Measurements from ENCODE around the gene CHRND.

DNA sequence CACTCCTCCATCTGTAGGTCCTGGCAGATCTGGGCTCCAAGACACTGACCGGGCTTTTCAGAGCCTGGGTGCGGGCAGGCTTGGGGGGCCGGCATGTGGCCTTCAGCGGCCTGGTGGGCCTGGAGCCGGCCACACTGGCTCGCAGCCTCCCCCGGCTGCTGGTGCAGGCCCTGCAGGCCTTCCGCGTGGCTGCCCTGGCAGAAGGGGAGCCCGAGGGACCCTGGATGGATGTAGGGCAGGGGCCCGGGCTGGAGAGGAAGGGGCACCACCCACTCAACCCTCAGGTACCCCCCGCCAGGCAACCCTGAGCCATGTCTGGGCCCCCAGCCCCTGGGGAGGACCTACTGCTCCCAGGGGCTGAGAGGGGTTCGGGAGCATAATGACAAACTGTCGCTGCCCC lies 761 bp upstream of the CHRND start:
- TF ChIP-seq CTCF (conservative IDR thresholded peaks at IDR 0.05; ENCODE audit: low read depth in 2 of 2) (no peak), CREB1 (CRISPR knock-in tag; IDR thresholded peaks at IDR 0.05; ENCODE audit: low read depth) (no peak), POLR2AphosphoS5 (IDR thresholded peaks at IDR 0.05; ENCODE audit: low read depth) (no peak), EZH2phosphoT487 (IDR thresholded peaks at IDR 0.05; ENCODE audit: unreplicated experiment) (no peak), NANOG (IDR thresholded peaks at IDR 0.05; ENCODE audit: borderline replicate concordance) (no peak), EZH2 (IDR thresholded peaks at IDR 0.05; ENCODE audit: low read depth, unreplicated experiment) (no peak), REST (IDR thresholded peaks at IDR 0.05; ENCODE audit: unreplicated experiment) (no peak), ZNF114 (CRISPR knock-in tag; IDR thresholded peaks at IDR 0.05) (no peak), JUNB (IDR thresholded peaks at IDR 0.05; ENCODE audit: unreplicated experiment) (no peak)
- TF ChIP-seq, protein P1, sequence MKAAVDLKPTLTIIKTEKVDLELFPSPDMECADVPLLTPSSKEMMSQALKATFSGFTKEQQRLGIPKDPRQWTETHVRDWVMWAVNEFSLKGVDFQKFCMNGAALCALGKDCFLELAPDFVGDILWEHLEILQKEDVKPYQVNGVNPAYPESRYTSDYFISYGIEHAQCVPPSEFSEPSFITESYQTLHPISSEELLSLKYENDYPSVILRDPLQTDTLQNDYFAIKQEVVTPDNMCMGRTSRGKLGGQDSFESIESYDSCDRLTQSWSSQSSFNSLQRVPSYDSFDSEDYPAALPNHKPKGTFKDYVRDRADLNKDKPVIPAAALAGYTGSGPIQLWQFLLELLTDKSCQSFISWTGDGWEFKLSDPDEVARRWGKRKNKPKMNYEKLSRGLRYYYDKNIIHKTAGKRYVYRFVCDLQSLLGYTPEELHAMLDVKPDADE (IDR thresholded peaks at IDR 0.05), result no peak

Measured in GM23338 (cell line).